ENCODE results near the gene ZNF624.
"Not testable (repeated sequence)": the region's sequence is repeated elsewhere in the genome, so short reads cannot be mapped to it uniquely, and the experiment has no call there.

GRCh38 chr17:16686019-16686418 is 32.4 kb upstream of the ZNF624 start:
- not testable (repeated sequence) for TF ChIP-seq EZH2phosphoT487 (IDR thresholded peaks at IDR 0.05; ENCODE audit: borderline replicate concordance, low read length); CTCF (IDR thresholded peaks at IDR 0.05; ENCODE audit: low read depth, low read length, poor library complexity, severe bottlenecking)

All from DOHH2 (cell line).